ENCODE data around the gene LIX1L.

GRCh38 chr1:145967288-145967687 is 9.5 kb upstream of the LIX1L start:
- TF ChIP-seq GATA2 (IDR thresholded peaks at IDR 0.05; ENCODE audit: low read depth, low read length) = no peak
- no peak for TF ChIP-seq GATA3 (IDR thresholded peaks at IDR 0.05; ENCODE audit: low read depth, low read length)
